HepG2 (cell line): Measurements from ENCODE around the gene DNAJC18. TPM values are rescaled to one million over a fixed set of nuclear protein-coding genes. Genes with fewer than 3 reads are reported as not detected.

Experiments
- AKNA ChIP-seq: sonication (generic); formaldehyde crosslinking; IDR thresholded peaks from 2 replicates; pipeline ENCODE4 v1.4.0; 2020; ENCODE audit warnings: missing genetic modification reagents, borderline replicate concordance
- ARID3A ChIP-seq: IDR thresholded peaks from 2 replicates; pipeline ENCODE4 v1.6.1; 2012; ENCODE audit warnings: low read depth, low read length, improper control_type of control experiment
- ARNT ChIP-seq: fragments of 450-650 bp; IDR thresholded peaks from 2 replicates; pipeline ENCODE4 v1.6.1; 2017
- ATF5 ChIP-seq: sonication (generic); formaldehyde crosslinking; IDR thresholded peaks from 2 replicates; pipeline ENCODE4 v1.4.0; 2020; ENCODE audit warnings: mild to moderate bottlenecking, low read depth, missing genetic modification reagents
- EZH2 ChIP-seq: conservative IDR thresholded peaks from 2 replicates; pipeline ENCODE4 v1.6.1; 2012; ENCODE audit warnings: mild to moderate bottlenecking, low read depth, low read length, moderate library complexity
- GPBP1L1 ChIP-seq: sonication (generic); formaldehyde crosslinking; IDR thresholded peaks from 2 replicates; pipeline ENCODE4 v1.5.0; 2020; ENCODE audit warnings: mild to moderate bottlenecking, missing genetic modification reagents
- KLF6 ChIP-seq: IDR thresholded peaks from 2 replicates; pipeline ENCODE4 v1.8.0; 2016; ENCODE audit warnings: missing biosample characterization, missing genetic modification reagents
- MEIS2 ChIP-seq: sonication (generic); formaldehyde crosslinking; IDR thresholded peaks from 2 replicates; pipeline ENCODE4 v1.9.0; 2021; ENCODE audit warnings: mild to moderate bottlenecking, missing genetic modification reagents
- NFIC ChIP-seq: IDR thresholded peaks from 2 replicates; pipeline ENCODE4 v1.6.1; 2012; ENCODE audit warnings: mild to moderate bottlenecking, low read length, inconsistent platforms
- PHF21A ChIP-seq: sonication (generic); formaldehyde crosslinking; IDR thresholded peaks from 2 replicates; pipeline ENCODE4 v1.5.0; 2020; ENCODE audit warnings: mild to moderate bottlenecking, missing genetic modification reagents
- POLR2AphosphoS2 ChIP-seq: IDR thresholded peaks from 2 replicates; pipeline ENCODE4 v1.6.1; 2011; ENCODE audit warnings: low read depth, low read length, improper control_type of control experiment
- PRPF4 ChIP-seq: fragments of 200-400 bp; formaldehyde crosslinking; IDR thresholded peaks from 2 replicates; pipeline ENCODE4 v1.6.1; 2016; ENCODE audit warnings: low read length, low read depth; ENCODE audit not compliant: poor library complexity, severe bottlenecking
- SPEN ChIP-seq: sonication (generic); formaldehyde crosslinking; IDR thresholded peaks from 2 replicates; pipeline ENCODE4 v1.5.1; 2020; ENCODE audit warnings: low read depth, mild to moderate bottlenecking, missing genetic modification reagents
- ZFAT ChIP-seq: sonication (generic); formaldehyde crosslinking; conservative IDR thresholded peaks from 2 replicates; pipeline ENCODE4 v1.8.1; 2023; ENCODE audit warnings: missing genetic modification reagents, inconsistent platforms
- ZNF546 ChIP-seq: sonication (generic); formaldehyde crosslinking; conservative IDR thresholded peaks from 2 replicates; pipeline ENCODE4 v1.8.1; 2023; ENCODE audit warnings: mild to moderate bottlenecking, missing genetic modification reagents
- ZNF691 ChIP-seq: sonication (generic); formaldehyde crosslinking; IDR thresholded peaks from 2 replicates; pipeline ENCODE4 v1.4.0; 2020; ENCODE audit warnings: missing genetic modification reagents, low read depth, mild to moderate bottlenecking, borderline replicate concordance
- ZNF740 ChIP-seq: sonication (generic); formaldehyde crosslinking; IDR thresholded peaks from 2 replicates; pipeline ENCODE4 v1.4.0; 2020; ENCODE audit warnings: missing genetic modification reagents
- ZNF773 ChIP-seq: sonication (generic); formaldehyde crosslinking; IDR thresholded peaks from 2 replicates; pipeline ENCODE4 v1.4.0; 2020; ENCODE audit warnings: missing genetic modification reagents, borderline replicate concordance
- ZZZ3 ChIP-seq: sonication (generic); formaldehyde crosslinking; IDR thresholded peaks from 2 replicates; pipeline ENCODE4 v1.4.0; 2020; ENCODE audit warnings: missing genetic modification reagents, mild to moderate bottlenecking, borderline replicate concordance
- polyA plus RNA-seq, 8 experiments: library from polyadenylated mRNA; depleted of rRNA in 3 of 8; stranded (reverse) in 7 of 8; unstranded in 1 of 8; fragments of >200 nt; fragmentation: Illumina TruSeq in 4 of 8; extraction: Trizol in 4 of 8; gene quantifications; 2 replicates each; pipeline versions ENCODE4 v1.2.1 to v1.2.3, GENCODE V29; 2011 to 2016; ENCODE audit warnings: low read depth in 4 of 8, missing spikeins in 1 of 8, mixed read lengths in 1 of 8; ENCODE audit not compliant: insufficient read depth in 1 of 8
- total RNA-seq, 5 experiments: library from RNA; depleted of rRNA; stranded (reverse); fragments of >200 nt; fragmentation: Illumina TruSeq; extraction: Trizol; gene quantifications; 2 replicates each; pipeline ENCODE4 v1.2.3, GENCODE V29; 2016; ENCODE audit warnings: low read depth in 1 of 5

Gene DNAJC18
- total and polyA plus RNA-seq, 2 of the 13 experiments (the other 11 are each of a cell fraction or from before 2014, with no cell fraction given), result 6.5 to 6.6 TPM

GRCh38 chr5:139439013-139439903 is at the start of gene DNAJC18 (continued):
- TF ChIP-seq ZNF773 (CRISPR knock-in tag), result no peak
- TF ChIP-seq ZNF691 (CRISPR knock-in tag), result peak; percentile 40; the same call in 1 of the 2 replicates
- no peak for TF ChIP-seq ZNF546 (CRISPR knock-in tag)
- TF ChIP-seq ATF5, result no peak
- peak; percentile 79 for TF ChIP-seq SPEN (CRISPR knock-in tag)
- no peak for TF ChIP-seq NFIC
- no peak for TF ChIP-seq ZZZ3 (CRISPR knock-in tag)
- no peak for TF ChIP-seq ZFAT (CRISPR knock-in tag)
- no peak for TF ChIP-seq AKNA (CRISPR knock-in tag)
- no peak for TF ChIP-seq PRPF4
- no peak for TF ChIP-seq EZH2
- no peak for TF ChIP-seq POLR2AphosphoS2
- no peak for TF ChIP-seq ZNF740 (CRISPR knock-in tag)
- no peak for TF ChIP-seq GPBP1L1 (CRISPR knock-in tag)
- no peak for TF ChIP-seq ARID3A
- no peak for TF ChIP-seq ARNT
- no peak for TF ChIP-seq MEIS2
- TF ChIP-seq KLF6 (CRISPR knock-in tag), result no peak
- no peak for TF ChIP-seq PHF21A
